PC-3 (cell line): ENCODE results near the gene PROX1.

Source experiments
- CTCF ChIP-seq: fragments of 300-600 bp; sonication (generic); conservative IDR thresholded peaks from 2 replicates; pipeline ENCODE4 v1.5.1; 2017; ENCODE audit warnings: antibody characterized with exemption, low read depth, mild to moderate bottlenecking, low read length
- EZH2phosphoT487 ChIP-seq: fragments of 300-600 bp; sonication (generic); IDR thresholded peaks from 2 replicates; pipeline ENCODE4 v1.6.1; 2018; ENCODE audit warnings: mild to moderate bottlenecking, antibody characterized with exemption, low read length, borderline replicate concordance

DNA sequence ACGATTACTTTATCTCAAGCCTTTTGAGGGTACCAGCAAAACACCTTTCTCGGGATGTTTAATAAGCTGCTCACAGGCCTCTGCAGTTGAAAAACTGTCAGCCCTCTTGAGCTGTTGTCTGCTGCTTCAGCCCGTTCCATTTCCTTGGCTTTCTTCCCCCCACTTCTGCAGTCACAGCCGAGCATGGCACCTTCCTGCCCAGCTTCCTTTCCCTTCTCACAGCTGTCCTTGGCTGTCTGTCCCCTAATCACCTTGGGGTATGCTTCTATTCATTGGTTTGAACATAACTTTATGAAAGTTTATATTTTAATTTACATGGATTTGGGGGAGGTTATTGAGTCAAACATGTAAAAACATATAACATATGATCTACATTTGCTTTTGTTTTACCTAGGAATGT is 6.9 kb upstream of the PROX1 start:
- TF ChIP-seq EZH2phosphoT487 (no peak), CTCF (no peak)
